Heart left ventricle (tissue), 16 donors: Measurements from ENCODE around the gene ADAMTS12. TPM values are rescaled to one million over a fixed set of nuclear protein-coding genes. Genes with fewer than 3 reads are reported as not detected.

Experiments used
- ATAC-seq, 4 donors: fragments of 200-7000 bp; cut with Tn5 transposase; one replicate each; pipeline ENCODE4 v1.9.1; 2020 to 2022; ENCODE audit warnings: moderate library complexity in 4 of 4, mild to moderate bottlenecking in 3 of 4, moderate number of reproducible peaks in 1 of 4
- DNase-seq, 5 donors: peaks; one replicate each; pipeline ENCODE4 v3.0.0-alpha.2; 2020
- H3K27ac ChIP-seq, 12 donors: fragments of 200-600 bp; sonication (generic) in 4 of 12; one replicate each; pipeline versions ENCODE4 v1.5.0 to v1.8.0; 2016 to 2022; ENCODE audit warnings: mild to moderate bottlenecking in 2 of 12
- H3K27me3 ChIP-seq, 9 donors: fragments of 200-600 bp; sonication (generic) in 2 of 9; one replicate each; pipeline versions ENCODE4 v1.5.1 to v1.8.0; 2016 to 2022; ENCODE audit warnings: mild to moderate bottlenecking in 3 of 9
- H3K36me3 ChIP-seq, 9 donors: fragments of 200-600 bp; sonication (generic) in 2 of 9; one replicate each; pipeline versions ENCODE4 v1.5.0 to v1.8.0; 2018 to 2022; ENCODE audit warnings: mild to moderate bottlenecking in 2 of 9
- H3K4me1 ChIP-seq, 12 donors: fragments of 200-600 bp; sonication (generic) in 4 of 12; one replicate each; pipeline versions ENCODE4 v1.5.0 to v1.8.0; 2016 to 2022; ENCODE audit warnings: mild to moderate bottlenecking in 3 of 12
- H3K4me3 ChIP-seq, 12 donors: fragments of 200-600 bp; sonication (generic) in 4 of 12; one replicate each; pipeline versions ENCODE4 v1.5.0 to v1.8.0; 2017 to 2022; ENCODE audit warnings: mild to moderate bottlenecking in 9 of 12, moderate library complexity in 4 of 12
- H3K9me3 ChIP-seq, 12 donors: fragments of 200-600 bp; sonication (generic) in 4 of 12; one replicate each; pipeline versions ENCODE4 v1.5.0 to v1.8.0; 2016 to 2022; ENCODE audit warnings: mild to moderate bottlenecking in 1 of 12
- CTCF ChIP-seq, 12 donors: fragments of 200-600 bp; sonication (generic) in 4 of 12; IDR thresholded peaks; one replicate each; pipeline versions ENCODE4 v1.5.0 to v1.8.0; 2018 to 2022; ENCODE audit warnings: antibody characterized with exemption in 12 of 12, mild to moderate bottlenecking in 5 of 12
- POLR2A ChIP-seq, 2 donors: fragments of 450-650 bp; IDR thresholded peaks; one replicate each; pipeline ENCODE4 v1.6.1; 2017; ENCODE audit warnings: antibody characterized with exemption in 2 of 2, mild to moderate bottlenecking in 2 of 2, moderate library complexity in 2 of 2
- whole genome bisulfite sequencing, 4 donors: extraction: QIAGEN DNeasy Blood & Tissue Kit in 2 of 4; methylation state at CpG; one replicate each; pipeline versions ENCODE4 v1.1.5 to v1.1.7; 2013 to 2018; 5-methylcytosine and 5-hydroxymethylcytosine counted together
- intact Hi-C, 10 donors: fragments of 100-400 bp; cut with DNase I; formaldehyde crosslinking; loops; one replicate each; pipeline versions ENCODE4 v1.11.1 to v1.14.2; 2022
- polyA plus RNA-seq, 2 donors: library from polyadenylated mRNA; stranded (reverse); fragments of 200-250 nt; gene quantifications; one replicate each; pipeline ENCODE4 v1.2.3, GENCODE V29; 2013
- total RNA-seq, 9 donors: library from RNA; depleted of rRNA in 2 of 9; stranded (reverse); fragments of >200 nt in 2 of 9; fragmentation: NEBNext Ultra II Directional in 3 of 9; extraction: Animal tissue kit (Norgen Biotek cat#: 25700) in 3 of 9; gene quantifications; one replicate each; pipeline versions ENCODE4 v1.1.0 to v1.2.4, GENCODE V29; 2016 to 2023
- donor health status: ischemic (EF 13 %, LVEDD 7.1; RV severe dilation, severe dysfunction).
- donor health status: healthy with polysubstance abuse.
- donor health status: DM: no; HTN: yes; CAD: no.
- donor health status: DM: no; HTN: no; CAD: no.
- donor health status: ischemic (EF 25% LVEDD 6.9; RV normal size, moderate dysfunction).
- donor health status: ischemic (EF 25% LVEDD 5.7; RV mildly dilated, moderate dysfunction).
- donor health status: healthy.
- donor health status: DM: yes; HTN: yes; CAD: no.
- donor health status: ischemic (EF 35%, LVEDD 5.7; RV mildly dilated, moderate dysfunction).
- donor health status: nonischemic (EF 11% LVEDD 7.7; RV severe dilation, severe dysfunction).
- donor health status: DM: yes; HTN: yes; CAD: no.
- donor health status: PGD.
- donor health status: ischemic (EF 29% LVEDD 5.4; RV normal size, mild dysfunction).
- donor health status: nonischemic (EF 23%, LVEDD 6.1; RV moderate dilation, normal function).

ADAMTS12 gene
- total and polyA plus RNA-seq, 11 donors: 0.72 to 4.7 (median 1.7) TPM

- H3K27ac ChIP-seq: no peak overlapping the region
- intact Hi-C loops: no loop called here
- no peak overlapping the region for H3K4me3 ChIP-seq
- DNase-seq (no peak), ATAC-seq (no peak)
- WGBS, 4 donors: 84 to 92% (median 88%) methylated on average over 5 of the region's 5 CpGs
- peaks cover 0 to 11% (median 0%) of the 10 kb centered on the region in 9 donors for H3K36me3 ChIP-seq
- TF ChIP-seq CTCF (IDR thresholded peaks at IDR 0.05): no peak
- no peak for TF ChIP-seq POLR2A (IDR thresholded peaks at IDR 0.05)
- H3K9me3 ChIP-seq: no peaks in the 10 kb centered on the region
- H3K27me3 ChIP-seq: no peaks in the 10 kb centered on the region
- no peaks in the 10 kb centered on the region for H3K4me1 ChIP-seq
Observed at GRCh38 chr5:33657804-33658440, 233.9 kb downstream of the ADAMTS12 start.

GRCh38 chr5:33657176-33657575, 234.6 kb downstream of the ADAMTS12 start:
- Histone ChIP-seq H3K4me1 (no peaks in the 10 kb centered on the region), H3K36me3 (peaks cover 0 to 11% (median 0%) of the 10 kb centered on the region in 9 donors), H3K9me3 (no peaks in the 10 kb centered on the region), H3K4me3 (no peak overlapping the region), H3K27ac (no peak overlapping the region), H3K27me3 (no peaks in the 10 kb centered on the region)
- ATAC-seq: peak in 1 of 4 donors; percentile 36
- intact Hi-C loops: no loop called here
- TF ChIP-seq CTCF (IDR thresholded peaks at IDR 0.05): no peak
- TF ChIP-seq POLR2A (IDR thresholded peaks at IDR 0.05): no peak
- no peak for DNase-seq

- no peaks in the 10 kb centered on the region for H3K27me3 ChIP-seq
- WGBS, 4 donors: 92 to 97% (median 93%) methylated on average over 2 of the region's 2 CpGs
- TF ChIP-seq POLR2A (IDR thresholded peaks at IDR 0.05): no peak
- no peak for TF ChIP-seq CTCF (IDR thresholded peaks at IDR 0.05)
- H3K4me1 ChIP-seq: no peaks in the 10 kb centered on the region
- H3K36me3 ChIP-seq: no peaks in the 10 kb centered on the region
- ATAC-seq (no peak), DNase-seq (no peak)
- no peak overlapping the region for H3K4me3 ChIP-seq
- no peaks in the 10 kb centered on the region for H3K9me3 ChIP-seq
- intact Hi-C loops: no loop called here
- H3K27ac ChIP-seq: no peak overlapping the region
Observed at GRCh38 chr5:33650911-33651310, 240.9 kb downstream of the ADAMTS12 start.

- Histone ChIP-seq H3K4me3 (no peak overlapping the region), H3K27ac (no peak overlapping the region), H3K9me3 (peaks cover 0 to under 1% (median 0%) of the 10 kb centered on the region in 12 donors), H3K4me1 (no peaks in the 10 kb centered on the region), H3K27me3 (no peaks in the 10 kb centered on the region), H3K36me3 (no peaks in the 10 kb centered on the region)
- TF ChIP-seq POLR2A (IDR thresholded peaks at IDR 0.05): no peak
- TF ChIP-seq CTCF (IDR thresholded peaks at IDR 0.05): no peak
- WGBS, 4 donors: 78 to 85% (median 82%) methylated on average over 10 of the region's 10 CpGs
- no peak for DNase-seq
- intact Hi-C loops: no loop called here
- ATAC-seq: no peak
Observed at GRCh38 chr5:33649549-33650482, 242.0 kb downstream of the ADAMTS12 start.
